Measurements from ENCODE around the gene CIB2.

The CIB2 gene

DNA sequence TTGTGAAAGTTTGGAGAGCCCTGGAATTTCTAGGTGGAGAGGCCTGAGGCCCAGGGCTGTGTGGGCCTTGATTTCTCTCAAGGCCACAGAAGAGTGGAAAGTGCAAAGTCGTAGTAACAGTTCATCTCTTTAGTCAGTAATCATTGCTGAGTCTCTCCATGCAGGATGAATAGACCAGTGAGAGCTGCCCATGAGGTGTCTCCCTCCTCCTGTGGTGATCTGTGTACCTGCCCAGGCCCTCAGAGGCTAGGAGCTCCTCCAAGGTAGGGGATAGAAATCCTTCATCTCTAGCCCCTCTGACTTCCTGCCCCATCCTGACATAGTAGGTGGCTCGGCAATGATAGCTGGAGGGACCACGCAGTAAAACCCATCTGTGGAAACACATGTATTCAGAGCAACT is 11.1 kb upstream of the CIB2 start:
- no peak overlapping the region for H3K27ac ChIP-seq (ENCODE audit: low read length)
- no peaks in the 10 kb centered on the region for H3K36me3 ChIP-seq (replicated peaks; ENCODE audit: low read depth, low read length)
- H3K27me3 ChIP-seq (ENCODE audit: low read depth, low read length), result no peaks in the 10 kb centered on the region
- no peak overlapping the region for H3K9ac ChIP-seq (ENCODE audit: low read length)
- TF ChIP-seq, protein P1, sequence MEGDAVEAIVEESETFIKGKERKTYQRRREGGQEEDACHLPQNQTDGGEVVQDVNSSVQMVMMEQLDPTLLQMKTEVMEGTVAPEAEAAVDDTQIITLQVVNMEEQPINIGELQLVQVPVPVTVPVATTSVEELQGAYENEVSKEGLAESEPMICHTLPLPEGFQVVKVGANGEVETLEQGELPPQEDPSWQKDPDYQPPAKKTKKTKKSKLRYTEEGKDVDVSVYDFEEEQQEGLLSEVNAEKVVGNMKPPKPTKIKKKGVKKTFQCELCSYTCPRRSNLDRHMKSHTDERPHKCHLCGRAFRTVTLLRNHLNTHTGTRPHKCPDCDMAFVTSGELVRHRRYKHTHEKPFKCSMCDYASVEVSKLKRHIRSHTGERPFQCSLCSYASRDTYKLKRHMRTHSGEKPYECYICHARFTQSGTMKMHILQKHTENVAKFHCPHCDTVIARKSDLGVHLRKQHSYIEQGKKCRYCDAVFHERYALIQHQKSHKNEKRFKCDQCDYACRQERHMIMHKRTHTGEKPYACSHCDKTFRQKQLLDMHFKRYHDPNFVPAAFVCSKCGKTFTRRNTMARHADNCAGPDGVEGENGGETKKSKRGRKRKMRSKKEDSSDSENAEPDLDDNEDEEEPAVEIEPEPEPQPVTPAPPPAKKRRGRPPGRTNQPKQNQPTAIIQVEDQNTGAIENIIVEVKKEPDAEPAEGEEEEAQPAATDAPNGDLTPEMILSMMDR (IDR thresholded peaks at IDR 0.05; ENCODE audit: low read depth, low read length), result no peak
- TF ChIP-seq EZH2phosphoT487 (IDR thresholded peaks at IDR 0.05; ENCODE audit: low read depth), result no peak
- H4K20me1 ChIP-seq (ENCODE audit: insufficient read depth, low read length), result no peaks in the 10 kb centered on the region
- no peaks in the 10 kb centered on the region for H3K9me3 ChIP-seq (ENCODE audit: insufficient read depth, low read length)
- no peak overlapping the region for H2AFZ ChIP-seq (ENCODE audit: low read depth, low read length)
- H3K4me1 ChIP-seq (ENCODE audit: low read length), result no peaks in the 10 kb centered on the region
- H3K79me2 ChIP-seq (ENCODE audit: low read length), result no peaks in the 10 kb centered on the region
- H3K4me2 ChIP-seq (ENCODE audit: low read length), result no peak overlapping the region
- H3K4me3 ChIP-seq (ENCODE audit: low read length), result no peak overlapping the region

DNA sequence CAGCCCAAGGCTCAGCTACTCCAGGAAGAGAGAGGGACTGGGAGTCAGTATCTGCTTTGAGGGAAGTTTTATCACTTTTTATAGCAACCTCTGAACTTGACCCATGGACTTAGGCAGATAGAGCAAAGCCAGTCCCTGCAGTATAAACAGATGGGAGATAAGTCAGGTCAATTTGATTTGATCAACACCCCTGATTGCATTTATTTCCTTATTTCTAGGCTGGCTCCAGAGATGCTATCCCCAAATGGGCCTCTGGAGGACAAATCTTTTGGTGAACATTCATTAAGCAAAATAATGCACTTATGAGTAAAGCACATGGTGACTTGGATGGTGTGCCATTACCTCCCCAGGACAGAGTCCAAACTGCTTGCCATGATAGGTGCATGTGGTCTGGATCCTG is 9.0 kb upstream of the CIB2 start:
- Histone ChIP-seq H2AFZ (ENCODE audit: low read depth, low read length) (no peak overlapping the region), H3K9me3 (ENCODE audit: insufficient read depth, low read length) (no peaks in the 10 kb centered on the region), H3K9ac (ENCODE audit: low read length) (no peak overlapping the region), H3K36me3 (replicated peaks; ENCODE audit: low read depth, low read length) (no peaks in the 10 kb centered on the region), H3K4me2 (ENCODE audit: low read length) (no peak overlapping the region), H3K4me1 (ENCODE audit: low read length) (no peaks in the 10 kb centered on the region), H3K27ac (ENCODE audit: low read length) (no peak overlapping the region), H3K27me3 (ENCODE audit: low read depth, low read length) (no peaks in the 10 kb centered on the region), H4K20me1 (ENCODE audit: insufficient read depth, low read length) (no peaks in the 10 kb centered on the region), H3K79me2 (ENCODE audit: low read length) (no peaks in the 10 kb centered on the region), H3K4me3 (ENCODE audit: low read length) (no peak overlapping the region)
- TF ChIP-seq, protein P1 (IDR thresholded peaks at IDR 0.05; ENCODE audit: low read depth, low read length), result no peak
- no peak for TF ChIP-seq EZH2phosphoT487 (IDR thresholded peaks at IDR 0.05; ENCODE audit: low read depth)

DNA sequence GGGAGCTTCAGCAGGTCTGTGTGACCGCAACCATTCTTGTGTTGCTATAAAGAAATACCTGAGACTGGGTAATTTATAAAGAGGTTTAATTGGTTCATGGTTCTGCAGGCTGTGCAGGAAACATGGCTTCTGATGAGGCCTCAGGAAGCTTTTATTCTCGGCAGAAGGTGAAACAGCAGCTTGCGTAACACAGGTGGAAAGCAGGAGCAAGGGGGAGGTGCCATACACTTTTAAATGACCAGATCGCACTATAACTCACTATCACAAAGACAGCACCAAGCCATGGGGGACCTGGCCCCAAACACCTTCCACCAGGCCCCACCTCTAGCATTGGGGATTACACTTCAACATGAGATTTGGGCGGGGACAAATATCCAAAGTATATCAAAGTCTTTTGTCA is 8.3 kb upstream of the CIB2 start:
- H3K9ac ChIP-seq (ENCODE audit: low read length), result no peak overlapping the region
- no peaks in the 10 kb centered on the region for H3K9me3 ChIP-seq (ENCODE audit: insufficient read depth, low read length)
- no peak overlapping the region for H3K27ac ChIP-seq (ENCODE audit: low read length)
- no peak overlapping the region for H3K4me2 ChIP-seq (ENCODE audit: low read length)
- no peaks in the 10 kb centered on the region for H3K4me1 ChIP-seq (ENCODE audit: low read length)
- no peaks in the 10 kb centered on the region for H3K79me2 ChIP-seq (ENCODE audit: low read length)
- no peaks in the 10 kb centered on the region for H4K20me1 ChIP-seq (ENCODE audit: insufficient read depth, low read length)
- H3K4me3 ChIP-seq (ENCODE audit: low read length), result no peak overlapping the region
- no peak for TF ChIP-seq EZH2phosphoT487 (IDR thresholded peaks at IDR 0.05; ENCODE audit: low read depth)
- TF ChIP-seq, protein P1 (IDR thresholded peaks at IDR 0.05; ENCODE audit: low read depth, low read length), result no peak
- no peaks in the 10 kb centered on the region for H3K27me3 ChIP-seq (ENCODE audit: low read depth, low read length)
- H3K36me3 ChIP-seq (replicated peaks; ENCODE audit: low read depth, low read length), result no peaks in the 10 kb centered on the region
- no peak overlapping the region for H2AFZ ChIP-seq (ENCODE audit: low read depth, low read length)

DNA sequence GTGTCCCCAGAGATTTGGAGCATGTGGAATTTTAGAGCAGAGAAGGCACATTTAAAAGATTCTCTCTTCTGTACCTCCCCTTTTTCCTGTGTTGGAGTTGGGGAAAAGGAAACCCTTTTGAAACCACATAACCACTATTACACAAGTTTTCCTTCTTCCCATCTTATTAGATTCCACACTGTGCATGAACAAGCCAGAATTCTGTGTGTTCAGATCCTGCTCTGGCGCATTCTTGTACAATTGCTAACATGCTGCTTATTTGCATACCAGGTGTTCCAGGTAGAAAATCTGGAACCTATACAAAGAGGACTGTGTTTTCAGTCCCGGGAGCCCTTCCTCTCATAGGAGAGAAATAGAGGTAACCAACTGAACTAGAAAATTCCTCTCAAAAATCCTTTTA is 2.6 kb upstream of the CIB2 start:
- no peak overlapping the region for H2AFZ ChIP-seq (ENCODE audit: low read depth, low read length)
- H3K36me3 ChIP-seq (replicated peaks; ENCODE audit: low read depth, low read length), result no peaks in the 10 kb centered on the region
- no peak overlapping the region for H3K4me2 ChIP-seq (ENCODE audit: low read length)
- H3K4me1 ChIP-seq (ENCODE audit: low read length), result peaks cover 10% of the 10 kb centered on the region
- no peak overlapping the region for H3K4me3 ChIP-seq (ENCODE audit: low read length)
- no peaks in the 10 kb centered on the region for H4K20me1 ChIP-seq (ENCODE audit: insufficient read depth, low read length)
- no peak overlapping the region for H3K9ac ChIP-seq (ENCODE audit: low read length)
- TF ChIP-seq, protein P1 (IDR thresholded peaks at IDR 0.05; ENCODE audit: low read depth, low read length), result no peak
- no peak for TF ChIP-seq EZH2phosphoT487 (IDR thresholded peaks at IDR 0.05; ENCODE audit: low read depth)
- no peak overlapping the region for H3K27ac ChIP-seq (ENCODE audit: low read length)
- H3K79me2 ChIP-seq (ENCODE audit: low read length), result no peaks in the 10 kb centered on the region
- no peaks in the 10 kb centered on the region for H3K27me3 ChIP-seq (ENCODE audit: low read depth, low read length)
- no peaks in the 10 kb centered on the region for H3K9me3 ChIP-seq (ENCODE audit: insufficient read depth, low read length)
